ENCODE data around the gene TOGARAM1.

The TOGARAM1 gene

DNA sequence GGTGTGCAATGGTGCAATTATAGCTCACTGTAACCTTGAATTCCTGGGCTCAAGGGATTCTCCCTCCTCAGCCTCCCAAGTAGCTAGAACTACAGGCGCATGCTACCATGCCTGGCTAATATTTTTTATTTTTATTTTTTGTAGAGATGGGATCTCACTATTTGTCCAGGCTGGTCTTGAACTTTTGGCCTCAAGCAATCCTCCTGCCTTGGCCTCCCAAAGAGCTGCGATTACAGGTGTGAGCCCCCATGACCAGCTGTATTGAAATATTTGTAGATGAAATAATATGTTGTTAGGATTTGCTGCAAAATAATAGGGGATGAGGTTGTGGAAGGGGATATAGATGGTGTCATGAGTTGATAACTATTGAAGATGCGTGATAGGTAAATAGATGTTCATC is 5.1 kb upstream of the TOGARAM1 start:
- Histone ChIP-seq H3K36me3 (ENCODE audit: control insufficient read depth in 2 of 2, insufficient read depth in 1 of 2, low read length in 2 of 2) (peaks cover 0 to under 1% of the 10 kb centered on the region in 2 experiments; a peak in 1 of 3 replicates), H3K4me1 (ENCODE audit: control insufficient read depth, insufficient read depth, low read length) (peaks cover 41% of the 10 kb centered on the region), H3K9me3 (ENCODE audit: control insufficient read depth, insufficient read depth, low read depth, low read length) (no peaks in the 10 kb centered on the region), H3K4me3 (ENCODE audit: low read depth, low read length) (no peak overlapping the region), H3K27ac (ENCODE audit: extremely low read depth, low read depth, low read length) (no peak overlapping the region)
- ChIA-PET CTCF (interaction anchor here (0.6 to 0.9 kb wide), 2 partner anchors 183 to 296 kb away, joined by 3 read pairs; partner anchors contain the start of gene MIS18BP1), POLR2A (no interaction called here)
- TF ChIP-seq ZNF146 (tag by site-specific recombination; IDR thresholded peaks at IDR 0.05) (no peak), ZNF121 (tag by site-specific recombination; IDR thresholded peaks at IDR 0.05) (peak; percentile 57), ZFHX2 (tag by site-specific recombination; conservative IDR thresholded peaks at IDR 0.05) (no peak), ZNF571 (tag by site-specific recombination; IDR thresholded peaks at IDR 0.05) (no peak), ZNF791 (tag by site-specific recombination; IDR thresholded peaks at IDR 0.05) (no peak), ZNF211 (tag by site-specific recombination; IDR thresholded peaks at IDR 0.05; ENCODE audit: low read depth) (no peak), ZNF555 (tag by site-specific recombination; conservative IDR thresholded peaks at IDR 0.05) (no peak)
- TF ChIP-seq, protein P1, sequence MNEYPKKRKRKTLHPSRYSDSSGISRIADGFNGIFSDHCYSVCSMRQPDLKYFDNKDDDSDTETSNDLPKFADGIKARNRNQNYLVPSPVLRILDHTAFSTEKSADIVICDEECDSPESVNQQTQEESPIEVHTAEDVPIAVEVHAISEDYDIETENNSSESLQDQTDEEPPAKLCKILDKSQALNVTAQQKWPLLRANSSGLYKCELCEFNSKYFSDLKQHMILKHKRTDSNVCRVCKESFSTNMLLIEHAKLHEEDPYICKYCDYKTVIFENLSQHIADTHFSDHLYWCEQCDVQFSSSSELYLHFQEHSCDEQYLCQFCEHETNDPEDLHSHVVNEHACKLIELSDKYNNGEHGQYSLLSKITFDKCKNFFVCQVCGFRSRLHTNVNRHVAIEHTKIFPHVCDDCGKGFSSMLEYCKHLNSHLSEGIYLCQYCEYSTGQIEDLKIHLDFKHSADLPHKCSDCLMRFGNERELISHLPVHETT (tag by site-specific recombination; IDR thresholded peaks at IDR 0.05) = no peak

DNA sequence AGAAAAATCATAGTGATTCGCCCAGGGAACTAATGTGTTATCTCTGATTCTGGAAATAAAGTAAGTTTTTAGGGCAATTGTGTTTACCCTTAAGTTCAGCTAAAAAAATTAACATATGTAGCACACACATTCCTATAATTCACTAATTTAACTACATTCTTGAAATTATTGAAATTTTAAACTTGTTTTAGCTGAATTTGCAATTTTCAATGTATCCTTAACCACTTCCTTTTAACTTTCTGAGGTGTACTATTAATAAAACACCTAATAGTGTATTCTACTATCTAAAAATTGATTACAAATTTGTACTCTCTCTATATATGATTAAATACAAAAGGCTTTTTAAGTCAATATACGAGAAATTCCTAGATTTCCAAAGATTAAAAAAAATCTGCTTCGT is 2.5 kb upstream of the TOGARAM1 start:
- POLR2A ChIA-PET = no interaction called here
- H3K27ac ChIP-seq (ENCODE audit: extremely low read depth, low read depth, low read length) = no peak overlapping the region
- peak overlapping the region; percentile 91; the same call in 1 of the 2 replicates for H3K4me3 ChIP-seq (ENCODE audit: low read depth, low read length)
- TF ChIP-seq, protein P2, sequence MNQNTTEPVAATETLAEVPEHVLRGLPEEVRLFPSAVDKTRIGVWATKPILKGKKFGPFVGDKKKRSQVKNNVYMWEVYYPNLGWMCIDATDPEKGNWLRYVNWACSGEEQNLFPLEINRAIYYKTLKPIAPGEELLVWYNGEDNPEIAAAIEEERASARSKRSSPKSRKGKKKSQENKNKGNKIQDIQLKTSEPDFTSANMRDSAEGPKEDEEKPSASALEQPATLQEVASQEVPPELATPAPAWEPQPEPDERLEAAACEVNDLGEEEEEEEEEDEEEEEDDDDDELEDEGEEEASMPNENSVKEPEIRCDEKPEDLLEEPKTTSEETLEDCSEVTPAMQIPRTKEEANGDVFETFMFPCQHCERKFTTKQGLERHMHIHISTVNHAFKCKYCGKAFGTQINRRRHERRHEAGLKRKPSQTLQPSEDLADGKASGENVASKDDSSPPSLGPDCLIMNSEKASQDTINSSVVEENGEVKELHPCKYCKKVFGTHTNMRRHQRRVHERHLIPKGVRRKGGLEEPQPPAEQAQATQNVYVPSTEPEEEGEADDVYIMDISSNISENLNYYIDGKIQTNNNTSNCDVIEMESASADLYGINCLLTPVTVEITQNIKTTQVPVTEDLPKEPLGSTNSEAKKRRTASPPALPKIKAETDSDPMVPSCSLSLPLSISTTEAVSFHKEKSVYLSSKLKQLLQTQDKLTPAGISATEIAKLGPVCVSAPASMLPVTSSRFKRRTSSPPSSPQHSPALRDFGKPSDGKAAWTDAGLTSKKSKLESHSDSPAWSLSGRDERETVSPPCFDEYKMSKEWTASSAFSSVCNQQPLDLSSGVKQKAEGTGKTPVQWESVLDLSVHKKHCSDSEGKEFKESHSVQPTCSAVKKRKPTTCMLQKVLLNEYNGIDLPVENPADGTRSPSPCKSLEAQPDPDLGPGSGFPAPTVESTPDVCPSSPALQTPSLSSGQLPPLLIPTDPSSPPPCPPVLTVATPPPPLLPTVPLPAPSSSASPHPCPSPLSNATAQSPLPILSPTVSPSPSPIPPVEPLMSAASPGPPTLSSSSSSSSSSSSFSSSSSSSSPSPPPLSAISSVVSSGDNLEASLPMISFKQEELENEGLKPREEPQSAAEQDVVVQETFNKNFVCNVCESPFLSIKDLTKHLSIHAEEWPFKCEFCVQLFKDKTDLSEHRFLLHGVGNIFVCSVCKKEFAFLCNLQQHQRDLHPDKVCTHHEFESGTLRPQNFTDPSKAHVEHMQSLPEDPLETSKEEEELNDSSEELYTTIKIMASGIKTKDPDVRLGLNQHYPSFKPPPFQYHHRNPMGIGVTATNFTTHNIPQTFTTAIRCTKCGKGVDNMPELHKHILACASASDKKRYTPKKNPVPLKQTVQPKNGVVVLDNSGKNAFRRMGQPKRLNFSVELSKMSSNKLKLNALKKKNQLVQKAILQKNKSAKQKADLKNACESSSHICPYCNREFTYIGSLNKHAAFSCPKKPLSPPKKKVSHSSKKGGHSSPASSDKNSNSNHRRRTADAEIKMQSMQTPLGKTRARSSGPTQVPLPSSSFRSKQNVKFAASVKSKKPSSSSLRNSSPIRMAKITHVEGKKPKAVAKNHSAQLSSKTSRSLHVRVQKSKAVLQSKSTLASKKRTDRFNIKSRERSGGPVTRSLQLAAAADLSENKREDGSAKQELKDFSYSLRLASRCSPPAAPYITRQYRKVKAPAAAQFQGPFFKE (tag by site-specific recombination; IDR thresholded peaks at IDR 0.05; ENCODE audit: borderline replicate concordance) = no peak
- TF ChIP-seq, protein P3, sequence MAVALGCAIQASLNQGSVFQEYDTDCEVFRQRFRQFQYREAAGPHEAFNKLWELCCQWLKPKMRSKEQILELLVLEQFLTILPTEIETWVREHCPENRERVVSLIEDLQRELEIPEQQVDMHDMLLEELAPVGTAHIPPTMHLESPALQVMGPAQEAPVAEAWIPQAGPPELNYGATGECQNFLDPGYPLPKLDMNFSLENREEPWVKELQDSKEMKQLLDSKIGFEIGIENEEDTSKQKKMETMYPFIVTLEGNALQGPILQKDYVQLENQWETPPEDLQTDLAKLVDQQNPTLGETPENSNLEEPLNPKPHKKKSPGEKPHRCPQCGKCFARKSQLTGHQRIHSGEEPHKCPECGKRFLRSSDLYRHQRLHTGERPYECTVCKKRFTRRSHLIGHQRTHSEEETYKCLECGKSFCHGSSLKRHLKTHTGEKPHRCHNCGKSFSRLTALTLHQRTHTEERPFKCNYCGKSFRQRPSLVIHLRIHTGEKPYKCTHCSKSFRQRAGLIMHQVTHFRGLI (tag by site-specific recombination; IDR thresholded peaks at IDR 0.05) = no peak
- TF ChIP-seq OVOL3 (tag by site-specific recombination; IDR thresholded peaks at IDR 0.05) = no peak
- no peak for TF ChIP-seq IKZF3 (tag by site-specific recombination; IDR thresholded peaks at IDR 0.05)
- no peak for TF ChIP-seq ZNF391 (tag by site-specific recombination; IDR thresholded peaks at IDR 0.05; ENCODE audit: borderline replicate concordance, low read depth)
- TF ChIP-seq, protein P4, sequence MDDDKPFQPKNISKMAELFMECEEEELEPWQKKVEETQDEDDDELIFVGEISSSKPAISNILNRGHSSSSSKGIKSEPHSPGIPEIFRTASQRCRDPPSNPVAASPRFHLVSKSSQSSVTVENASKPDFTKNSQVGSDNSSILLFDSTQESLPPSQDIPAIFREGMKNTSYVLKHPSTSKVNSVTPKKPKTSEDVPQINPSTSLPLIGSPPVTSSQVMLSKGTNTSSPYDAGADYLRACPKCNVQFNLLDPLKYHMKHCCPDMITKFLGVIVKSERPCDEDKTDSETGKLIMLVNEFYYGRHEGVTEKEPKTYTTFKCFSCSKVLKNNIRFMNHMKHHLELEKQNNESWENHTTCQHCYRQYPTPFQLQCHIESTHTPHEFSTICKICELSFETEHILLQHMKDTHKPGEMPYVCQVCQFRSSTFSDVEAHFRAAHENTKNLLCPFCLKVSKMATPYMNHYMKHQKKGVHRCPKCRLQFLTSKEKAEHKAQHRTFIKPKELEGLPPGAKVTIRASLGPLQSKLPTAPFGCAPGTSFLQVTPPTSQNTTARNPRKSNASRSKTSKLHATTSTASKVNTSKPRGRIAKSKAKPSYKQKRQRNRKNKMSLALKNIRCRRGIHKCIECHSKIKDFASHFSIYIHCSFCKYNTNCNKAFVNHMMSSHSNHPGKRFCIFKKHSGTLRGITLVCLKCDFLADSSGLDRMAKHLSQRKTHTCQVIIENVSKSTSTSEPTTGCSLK (tag by site-specific recombination; IDR thresholded peaks at IDR 0.05) = no peak
- no peak for TF ChIP-seq SP7 (tag by site-specific recombination; IDR thresholded peaks at IDR 0.05)
- TF ChIP-seq ZNF274 (IDR thresholded peaks at IDR 0.05; ENCODE audit: low read length) = no peak
- no peak for TF ChIP-seq ZNF274 (tag by site-specific recombination; IDR thresholded peaks at IDR 0.05; ENCODE audit: borderline replicate concordance)
- TF ChIP-seq ZSCAN30 (tag by site-specific recombination; IDR thresholded peaks at IDR 0.05) = no peak
- no peak for TF ChIP-seq ZNF664 (tag by site-specific recombination; IDR thresholded peaks at IDR 0.05)
- TF ChIP-seq ZBTB17 (tag by site-specific recombination; IDR thresholded peaks at IDR 0.05) = no peak
- TF ChIP-seq ZNF175 (tag by site-specific recombination; IDR thresholded peaks at IDR 0.05) = no peak
- TF ChIP-seq ZNF626 (tag by site-specific recombination; IDR thresholded peaks at IDR 0.05) = no peak
- TF ChIP-seq, protein P5, sequence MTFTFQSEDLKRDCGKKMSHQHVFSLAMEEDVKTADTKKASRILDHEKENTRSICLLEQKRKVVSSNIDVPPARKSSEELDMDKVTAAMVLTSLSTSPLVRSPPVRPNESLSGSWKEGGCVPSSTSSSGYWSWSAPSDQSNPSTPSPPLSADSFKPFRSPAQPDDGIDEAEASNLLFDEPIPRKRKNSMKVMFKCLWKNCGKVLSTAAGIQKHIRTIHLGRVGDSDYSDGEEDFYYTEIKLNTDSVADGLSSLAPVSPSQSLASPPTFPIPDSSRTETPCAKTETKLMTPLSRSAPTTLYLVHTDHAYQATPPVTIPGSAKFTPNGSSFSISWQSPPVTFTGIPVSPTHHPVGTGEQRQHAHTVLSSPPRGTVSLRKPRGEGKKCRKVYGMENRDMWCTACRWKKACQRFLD (tag by site-specific recombination; IDR thresholded peaks at IDR 0.05) = no peak
- TF ChIP-seq ZNF48 (tag by site-specific recombination; IDR thresholded peaks at IDR 0.05) = no peak
- no peak for TF ChIP-seq ZNF624 (tag by site-specific recombination; IDR thresholded peaks at IDR 0.05)

More for the DNA sequence above, 2.5 kb upstream of the TOGARAM1 start:
- H3K36me3 ChIP-seq (ENCODE audit: control insufficient read depth in 2 of 2, insufficient read depth in 1 of 2, low read length in 2 of 2) = no peaks in the 10 kb centered on the region; a peak in 1 of 3 replicates
- H3K4me1 ChIP-seq (ENCODE audit: control insufficient read depth, insufficient read depth, low read length) = peaks cover 34% of the 10 kb centered on the region
- CTCF ChIA-PET = no interaction called here
- H3K9me3 ChIP-seq (ENCODE audit: control insufficient read depth, insufficient read depth, low read depth, low read length) = no peaks in the 10 kb centered on the region
